Chondrocyte (in vitro differentiated cells): ENCODE data around the gene PPIC. TPM values are rescaled to one million over a fixed set of nuclear protein-coding genes. Genes with fewer than 3 reads are reported as not detected.

Source experiments
- DNase-seq: peaks from one replicate; pipeline ENCODE4 v3.0.0; 2021; ENCODE audit warnings: mixed read lengths, low spot score
- H3K27ac Mint-ChIP-seq: one replicate; pipeline ENCODE4 v1.8.0; 2021; ENCODE audit warnings: mild to moderate bottlenecking, moderate library complexity, mixed read lengths; ENCODE audit not compliant: unreplicated experiment
- H3K27me3 Mint-ChIP-seq: 2 replicates; pipeline ENCODE4 v1.8.0; 2021; ENCODE audit warnings: low read depth, mixed read lengths
- H3K36me3 Mint-ChIP-seq: 2 replicates; pipeline ENCODE4 v1.8.0; 2021; ENCODE audit warnings: low read depth, mixed read lengths
- H3K4me1 Mint-ChIP-seq: 2 replicates; pipeline ENCODE4 v1.8.0; 2021; ENCODE audit warnings: low read depth, mild to moderate bottlenecking, mixed read lengths
- H3K4me3 Mint-ChIP-seq: one replicate; pipeline ENCODE4 v1.8.0; 2021; ENCODE audit warnings: mild to moderate bottlenecking, moderate library complexity, mixed read lengths; ENCODE audit not compliant: unreplicated experiment
- H3K9me3 Mint-ChIP-seq: 2 replicates; pipeline ENCODE4 v1.8.0; 2021; ENCODE audit warnings: low read depth, mixed read lengths
- total RNA-seq: library from RNA; stranded (reverse); gene quantifications from 3 replicates; pipeline ENCODE4 v1.2.1, GENCODE V29; 2021
- TF ChIP-seq, protein P1 (sequence below): fragments of 200-600 bp; sonication (generic); IDR thresholded peaks from 2 replicates; pipeline ENCODE4 v1.5.0; 2021; ENCODE audit warnings: antibody characterized with exemption, mild to moderate bottlenecking, moderate library complexity

Gene PPIC
- total RNA-seq, 1 donor from 2014 or later, result 122 TPM

DNA sequence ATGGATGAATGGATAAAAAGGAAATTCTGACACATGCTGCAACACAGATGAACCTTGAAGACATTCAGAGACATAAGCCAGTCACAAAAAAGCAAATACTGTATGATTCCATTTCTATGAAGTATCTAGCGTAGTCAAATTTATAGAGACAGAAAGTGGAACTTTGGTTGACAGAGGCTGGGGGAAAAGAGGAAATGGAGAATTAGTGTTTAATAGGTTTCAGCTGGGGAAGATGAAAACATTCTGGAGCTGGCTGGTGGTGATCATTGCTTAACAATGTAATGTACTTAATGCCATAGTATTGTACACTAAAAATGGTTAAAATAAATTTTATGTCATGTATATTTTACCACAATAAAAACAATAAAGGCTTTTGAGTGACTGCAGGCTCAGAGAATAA, 24.2 kb downstream of the PPIC start:
- Mint-ChIP-seq H3K9me3 (peaks cover 3% of the 10 kb centered on the region), H3K4me1 (no peaks in the 10 kb centered on the region), H3K36me3 (peaks cover 6% of the 10 kb centered on the region), H3K27me3 (no peaks in the 10 kb centered on the region), H3K4me3 (no peak overlapping the region), H3K27ac (no peak overlapping the region)
- DNase-seq, result no peak
- TF ChIP-seq, protein P1, sequence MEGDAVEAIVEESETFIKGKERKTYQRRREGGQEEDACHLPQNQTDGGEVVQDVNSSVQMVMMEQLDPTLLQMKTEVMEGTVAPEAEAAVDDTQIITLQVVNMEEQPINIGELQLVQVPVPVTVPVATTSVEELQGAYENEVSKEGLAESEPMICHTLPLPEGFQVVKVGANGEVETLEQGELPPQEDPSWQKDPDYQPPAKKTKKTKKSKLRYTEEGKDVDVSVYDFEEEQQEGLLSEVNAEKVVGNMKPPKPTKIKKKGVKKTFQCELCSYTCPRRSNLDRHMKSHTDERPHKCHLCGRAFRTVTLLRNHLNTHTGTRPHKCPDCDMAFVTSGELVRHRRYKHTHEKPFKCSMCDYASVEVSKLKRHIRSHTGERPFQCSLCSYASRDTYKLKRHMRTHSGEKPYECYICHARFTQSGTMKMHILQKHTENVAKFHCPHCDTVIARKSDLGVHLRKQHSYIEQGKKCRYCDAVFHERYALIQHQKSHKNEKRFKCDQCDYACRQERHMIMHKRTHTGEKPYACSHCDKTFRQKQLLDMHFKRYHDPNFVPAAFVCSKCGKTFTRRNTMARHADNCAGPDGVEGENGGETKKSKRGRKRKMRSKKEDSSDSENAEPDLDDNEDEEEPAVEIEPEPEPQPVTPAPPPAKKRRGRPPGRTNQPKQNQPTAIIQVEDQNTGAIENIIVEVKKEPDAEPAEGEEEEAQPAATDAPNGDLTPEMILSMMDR, result no peak

DNA sequence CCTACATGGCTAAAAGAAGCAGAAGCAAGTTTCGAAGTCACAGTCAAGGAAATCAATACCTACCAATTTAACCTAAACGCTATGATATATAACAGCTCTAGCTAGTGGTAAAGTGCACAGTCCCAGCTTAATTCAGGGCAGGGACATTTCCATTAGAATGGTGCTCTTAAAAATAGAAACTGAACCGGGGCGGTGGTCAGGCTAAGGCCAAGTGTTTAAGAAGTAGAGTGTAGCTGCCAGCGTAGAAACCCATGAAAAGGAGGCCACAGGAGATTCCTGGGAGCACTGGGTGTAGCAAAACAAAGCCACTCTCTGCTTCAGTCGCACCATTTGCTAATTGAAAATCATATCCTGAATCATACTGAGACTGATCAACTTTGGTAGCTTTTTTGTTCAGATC, 28.8 kb downstream of the PPIC start:
- Mint-ChIP-seq H3K9me3 (no peaks in the 10 kb centered on the region), H3K4me1 (no peaks in the 10 kb centered on the region), H3K4me3 (no peak overlapping the region), H3K27me3 (no peaks in the 10 kb centered on the region), H3K36me3 (peaks cover 8% of the 10 kb centered on the region), H3K27ac (no peak overlapping the region)
- no peak for DNase-seq
- TF ChIP-seq, protein P1, result no peak

DNA sequence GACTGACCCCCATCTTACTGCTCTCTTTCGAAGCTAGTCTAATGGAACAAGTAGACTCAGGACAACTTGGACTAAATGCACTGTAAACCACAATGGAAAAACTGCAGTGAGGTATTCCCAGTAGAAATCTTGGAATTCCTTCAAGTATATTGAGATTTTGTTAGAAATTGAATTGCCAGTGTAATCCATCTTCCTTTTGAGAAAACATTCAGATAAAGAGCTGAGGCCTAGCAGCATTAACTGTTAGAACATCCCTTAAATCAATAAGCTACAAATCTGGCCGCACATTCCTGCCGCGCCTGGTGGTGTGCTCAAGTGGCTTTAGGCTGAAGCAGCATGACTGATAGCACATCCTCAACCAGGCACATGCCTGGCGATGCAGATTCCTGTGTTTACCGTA, 29.3 kb downstream of the PPIC start:
- H3K9me3 Mint-ChIP-seq, result no peaks in the 10 kb centered on the region
- peaks cover 8% of the 10 kb centered on the region for H3K36me3 Mint-ChIP-seq
- no peaks in the 10 kb centered on the region for H3K27me3 Mint-ChIP-seq
- TF ChIP-seq, protein P1, result no peak
- H3K27ac Mint-ChIP-seq, result no peak overlapping the region
- DNase-seq, result no peak
- H3K4me3 Mint-ChIP-seq, result no peak overlapping the region
- no peaks in the 10 kb centered on the region for H3K4me1 Mint-ChIP-seq

DNA sequence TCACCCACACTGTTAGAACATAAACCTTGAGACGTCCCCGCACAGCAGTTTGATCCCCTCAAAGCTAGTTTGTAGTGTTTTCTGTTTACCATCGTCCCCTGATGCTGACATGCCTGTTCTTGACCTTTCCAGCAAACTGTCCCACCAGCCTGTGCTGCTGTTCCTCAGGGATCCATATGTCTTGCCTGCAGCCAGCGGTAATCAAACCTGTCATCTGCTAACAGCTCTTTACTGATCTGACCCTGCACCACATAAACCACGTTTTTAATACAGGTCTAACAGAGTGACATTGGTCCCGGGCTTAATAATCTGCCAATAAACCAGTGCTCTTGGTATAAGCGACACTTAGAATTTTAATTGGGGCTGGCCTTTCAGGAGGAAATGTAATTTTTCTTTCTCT, 34.7 kb downstream of the PPIC start:
- no peaks in the 10 kb centered on the region for H3K9me3 Mint-ChIP-seq
- H3K36me3 Mint-ChIP-seq, result peaks cover 4% of the 10 kb centered on the region
- H3K4me1 Mint-ChIP-seq, result no peaks in the 10 kb centered on the region
- H3K27ac Mint-ChIP-seq, result no peak overlapping the region
- no peaks in the 10 kb centered on the region for H3K27me3 Mint-ChIP-seq
- TF ChIP-seq, protein P1, result no peak
- no peak overlapping the region for H3K4me3 Mint-ChIP-seq
- no peak for DNase-seq

DNA sequence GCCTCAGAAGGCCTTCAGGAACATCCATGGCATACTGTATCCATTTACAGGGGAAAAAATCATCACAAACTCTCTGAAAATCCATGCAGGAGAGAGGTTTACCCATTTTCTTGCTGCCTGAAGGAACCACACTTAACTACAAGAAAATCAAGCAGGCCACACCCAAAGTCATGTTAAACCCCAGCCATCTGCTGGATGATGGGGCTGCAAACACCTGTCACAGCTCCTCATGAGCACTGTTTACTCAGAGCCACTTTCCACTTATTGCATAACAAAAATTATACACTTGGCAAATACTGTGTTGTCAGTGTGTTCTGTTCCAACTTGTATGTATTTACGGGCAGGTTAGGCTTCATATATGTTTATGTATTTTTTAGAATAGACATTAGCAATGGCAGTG, 35.8 kb downstream of the PPIC start:
- Mint-ChIP-seq H3K27ac (no peak overlapping the region), H3K9me3 (no peaks in the 10 kb centered on the region), H3K27me3 (no peaks in the 10 kb centered on the region), H3K4me3 (no peak overlapping the region), H3K36me3 (peaks cover 4% of the 10 kb centered on the region), H3K4me1 (no peaks in the 10 kb centered on the region)
- TF ChIP-seq, protein P1, result no peak
- DNase-seq, result no peak
